ENCODE data around the gene C20orf96.

C20orf96 gene

GRCh38 chr20:309841-310644, 19.5 kb upstream of the C20orf96 start:
- H3K4me3 ChIP-seq (ENCODE audit: low read depth, low read length): no peak overlapping the region
- TF ChIP-seq MAX (IDR thresholded peaks at IDR 0.05; ENCODE audit: low read depth, low read length) (no peak), CTCF (IDR thresholded peaks at IDR 0.05; ENCODE audit: low read depth, low read length) (no peak), MYC (IDR thresholded peaks at IDR 0.05; ENCODE audit: low read depth, low read length) (no peak), POLR2A (IDR thresholded peaks at IDR 0.05; ENCODE audit: extremely low read depth, insufficient read length) (no peak)
- DNase-seq (ENCODE audit: low read depth): peak; percentile 47

- DNase-seq (ENCODE audit: low read depth): no peak
- no peak for TF ChIP-seq MAX (IDR thresholded peaks at IDR 0.05; ENCODE audit: low read depth, low read length)
- no peak for TF ChIP-seq CTCF (IDR thresholded peaks at IDR 0.05; ENCODE audit: low read depth, low read length)
- TF ChIP-seq MYC (IDR thresholded peaks at IDR 0.05; ENCODE audit: low read depth, low read length): no peak; the same call in 1 of the 2 replicates
- TF ChIP-seq POLR2A (IDR thresholded peaks at IDR 0.05; ENCODE audit: extremely low read depth, insufficient read length): no peak
- H3K4me3 ChIP-seq (ENCODE audit: low read depth, low read length): no peak overlapping the region
Measured at GRCh38 chr20:309306-309840, 18.8 kb upstream of the C20orf96 start.

- DNase-seq (ENCODE audit: low read depth): no peak
- TF ChIP-seq CTCF (IDR thresholded peaks at IDR 0.05; ENCODE audit: low read depth, low read length): no peak
- TF ChIP-seq MYC (IDR thresholded peaks at IDR 0.05; ENCODE audit: low read depth, low read length): no peak
- TF ChIP-seq POLR2A (IDR thresholded peaks at IDR 0.05; ENCODE audit: extremely low read depth, insufficient read length): no peak
- TF ChIP-seq MAX (IDR thresholded peaks at IDR 0.05; ENCODE audit: low read depth, low read length): no peak
- no peak overlapping the region for H3K4me3 ChIP-seq (ENCODE audit: low read depth, low read length)
Measured at GRCh38 chr20:308427-309038, 18.0 kb upstream of the C20orf96 start.

- H3K4me3 ChIP-seq (ENCODE audit: low read depth, low read length): no peak overlapping the region
- no peak for DNase-seq (ENCODE audit: low read depth)
- TF ChIP-seq CTCF (IDR thresholded peaks at IDR 0.05; ENCODE audit: low read depth, low read length) (no peak), MYC (IDR thresholded peaks at IDR 0.05; ENCODE audit: low read depth, low read length) (no peak), MAX (IDR thresholded peaks at IDR 0.05; ENCODE audit: low read depth, low read length) (no peak), POLR2A (IDR thresholded peaks at IDR 0.05; ENCODE audit: extremely low read depth, insufficient read length) (no peak)
Measured at GRCh38 chr20:305745-306144, 15.2 kb upstream of the C20orf96 start.

GRCh38 chr20:301886-302848, 11.6 kb upstream of the C20orf96 start:
- H3K4me3 ChIP-seq (ENCODE audit: low read depth, low read length): no peak overlapping the region
- DNase-seq (ENCODE audit: low read depth): no peak
- no peak for TF ChIP-seq CTCF (IDR thresholded peaks at IDR 0.05; ENCODE audit: low read depth, low read length)
- TF ChIP-seq MAX (IDR thresholded peaks at IDR 0.05; ENCODE audit: low read depth, low read length): no peak
- no peak for TF ChIP-seq MYC (IDR thresholded peaks at IDR 0.05; ENCODE audit: low read depth, low read length)
- no peak for TF ChIP-seq POLR2A (IDR thresholded peaks at IDR 0.05; ENCODE audit: extremely low read depth, insufficient read length)
